Large intestine (tissue), 12 donors: ENCODE measurements around the gene DPY30. TPM values are rescaled to one million over a fixed set of nuclear protein-coding genes. Genes with fewer than 3 reads are reported as not detected.
A peak's percentile ranks its signal among the peaks of the same experiment; 100 is the strongest.

Experiments
- DNase-seq, 2 donors: peaks; one replicate each; pipeline versions ENCODE4 v3.0.0 to v3.0.0-alpha.2; 2013
- H3K27ac ChIP-seq: one replicate; pipeline ENCODE4 v1.5.1; 2013; ENCODE audit warnings: low read length
- H3K27me3 ChIP-seq: 2 replicates; pipeline ENCODE4 v1.6.1; 2013; ENCODE audit warnings: low read length; ENCODE audit not compliant: control insufficient read depth, insufficient read depth
- H3K36me3 ChIP-seq: 2 replicates; pipeline ENCODE4 v1.6.1; 2013; ENCODE audit warnings: low read length; ENCODE audit not compliant: control insufficient read depth, insufficient read depth
- H3K4me1 ChIP-seq: one replicate; pipeline ENCODE4 v1.6.1; 2013; ENCODE audit warnings: low read length; ENCODE audit not compliant: control insufficient read depth, insufficient read depth
- H3K4me3 ChIP-seq: one replicate; pipeline ENCODE4 v1.5.1; 2013; ENCODE audit warnings: low read length
- H3K9me3 ChIP-seq: one replicate; pipeline ENCODE4 v1.6.1; 2013; ENCODE audit warnings: mild to moderate bottlenecking, low read depth, low read length, moderate library complexity; ENCODE audit not compliant: control insufficient read depth
- WGBS: methylation state at CpG from one replicate; pipeline ENCODE4 v1.1.5; 2013; ENCODE audit warnings: low lambda C conversion rate; ENCODE audit not compliant: insufficient coverage; 5-methylcytosine and 5-hydroxymethylcytosine counted together
- long read RNA-seq, 11 donors: transcript quantifications; one replicate each; lab custom pipeline, GENCODE V29; 2026
- polyA plus RNA-seq: library from polyadenylated mRNA; unstranded; fragments of 120-200 nt; gene quantifications from one replicate; pipeline ENCODE4 v1.2.1, GENCODE V29; 2013

The DPY30 gene
- 93.1 TPM for polyA plus RNA-seq
- long read RNA-seq, donor 1, transcript DPY30-202 (5 exons, 708 nt) = major isoform, 45 of 47 reads
- long read RNA-seq, donor 1, partial matches to known transcripts = 0 of 47 reads
- long read RNA-seq, donor 1, other reads (novel, unspliced or antisense) = 0 of 47 reads
- long read RNA-seq, donor 2, transcript DPY30-202 (5 exons, 708 nt) = major isoform, 111 of 145 reads
- long read RNA-seq, donor 2, partial matches to known transcripts = 29 of 145 reads
- long read RNA-seq, donor 2, other reads (novel, unspliced or antisense) = 0 of 145 reads
- long read RNA-seq, donor 3 = 0 reads
- long read RNA-seq, donor 4, transcript DPY30-202 (5 exons, 708 nt) = major isoform, 20 of 21 reads
- long read RNA-seq, donor 4, partial matches to known transcripts = 0 of 21 reads
- long read RNA-seq, donor 4, other reads (novel, unspliced or antisense) = 0 of 21 reads
- long read RNA-seq, donor 5, transcript DPY30-202 (5 exons, 708 nt) = major isoform, 66 of 70 reads
- long read RNA-seq, donor 5, partial matches to known transcripts = 0 of 70 reads
- long read RNA-seq, donor 5, other reads (novel, unspliced or antisense) = 0 of 70 reads
- long read RNA-seq, donor 6, transcript DPY30-202 (5 exons, 708 nt) = major isoform, 50 of 68 reads
- long read RNA-seq, donor 6, partial matches to known transcripts = 13 of 68 reads
- long read RNA-seq, donor 6, other reads (novel, unspliced or antisense) = 0 of 68 reads
- long read RNA-seq, donor 7, transcript DPY30-202 (5 exons, 708 nt) = major isoform, 37 of 40 reads
- long read RNA-seq, donor 7, partial matches to known transcripts = 0 of 40 reads
- long read RNA-seq, donor 7, other reads (novel, unspliced or antisense) = 0 of 40 reads
- long read RNA-seq, donor 8, transcript DPY30-202 (5 exons, 708 nt) = major isoform, 138 of 175 reads
- long read RNA-seq, donor 8, transcript DPY30-201 (5 exons, 631 nt) = minor isoform, 5 of 175 reads
- long read RNA-seq, donor 8, partial matches to known transcripts = 19 of 175 reads
- long read RNA-seq, donor 8, other reads (novel, unspliced or antisense) = 7 of 175 reads
- long read RNA-seq, donor 9, transcript DPY30-201 (5 exons, 631 nt) = minor isoform, 5 of 156 reads
- long read RNA-seq, donor 9, transcript DPY30-202 (5 exons, 708 nt) = major isoform, 97 of 156 reads
- long read RNA-seq, donor 9, partial matches to known transcripts = 50 of 156 reads
- long read RNA-seq, donor 9, other reads (novel, unspliced or antisense) = 0 of 156 reads
- long read RNA-seq, donor 10, transcript DPY30-202 (5 exons, 708 nt) = major isoform, 90 of 117 reads
- long read RNA-seq, donor 10, partial matches to known transcripts = 24 of 117 reads
- long read RNA-seq, donor 10, other reads (novel, unspliced or antisense) = 0 of 117 reads
- long read RNA-seq, donor 11, transcript DPY30-202 (5 exons, 708 nt) = major isoform, 56 of 118 reads
- long read RNA-seq, donor 11, partial matches to known transcripts = 59 of 118 reads
- long read RNA-seq, donor 11, other reads (novel, unspliced or antisense) = 0 of 118 reads

GRCh38 chr2:32039447-32040219 is at the start of gene DPY30:
TSS of gene DPY30 (minus strand) at chr2:32039805. CDS start at chr2:32039456, 349 bp downstream.
- no CpG with 5 or more reads among the region's 43 CpGs for WGBS
- Histone ChIP-seq H3K36me3 (peaks cover 10% of the 10 kb centered on the region), H3K27me3 (no peaks in the 10 kb centered on the region), H3K4me1 (no peaks in the 10 kb centered on the region), H3K4me3 (peak within 1 kb of the TSS; percentile 66), H3K9me3 (no peaks in the 10 kb centered on the region), H3K27ac (peak within 1 kb of the TSS; percentile 83)
- DNase-seq = peak; percentile 95 to 97

- no CpG with 5 or more reads among the region's 2 CpGs for WGBS
- H3K9me3 ChIP-seq = no peaks in the 10 kb centered on the region
These were observed 34.5 kb upstream of the DPY30 start for GRCh38 chr2:32074134-32074506.

GRCh38 chr2:32067549-32067948 is 27.9 kb upstream of the DPY30 start:
- Histone ChIP-seq H3K4me1 (peaks cover 4% of the 10 kb centered on the region), H3K4me3 (no peak overlapping the region), H3K27ac (no peak overlapping the region), H3K27me3 (no peaks in the 10 kb centered on the region), H3K9me3 (no peaks in the 10 kb centered on the region), H3K36me3 (no peaks in the 10 kb centered on the region)
- 100% methylated on average over 2 of the region's 2 CpGs for WGBS
- DNase-seq = no peak

More at GRCh38 chr2:32074134-32074506, 34.5 kb upstream of the DPY30 start:
- no peaks in the 10 kb centered on the region for H3K27me3 ChIP-seq
- peaks cover 10% of the 10 kb centered on the region for H3K4me1 ChIP-seq
- peak in 1 of 2 donors; percentile 35 for DNase-seq
- peak overlapping the region; percentile 79 for H3K27ac ChIP-seq
- H3K4me3 ChIP-seq = no peak overlapping the region
- H3K36me3 ChIP-seq = peaks cover 4% of the 10 kb centered on the region

GRCh38 chr2:32064713-32065112 is 25.1 kb upstream of the DPY30 start:
- H3K36me3 ChIP-seq = no peaks in the 10 kb centered on the region
- DNase-seq = no peak
- peak overlapping the region; percentile 83 for H3K4me3 ChIP-seq
- 40% methylated on average over 1 of the region's 8 CpGs for WGBS
- peak overlapping the region; percentile 30 for H3K27ac ChIP-seq
- H3K27me3 ChIP-seq = no peaks in the 10 kb centered on the region
- peaks cover 4% of the 10 kb centered on the region for H3K4me1 ChIP-seq
- H3K9me3 ChIP-seq = no peaks in the 10 kb centered on the region

GRCh38 chr2:32064021-32064601 is 24.5 kb upstream of the DPY30 start:
- H3K4me3 ChIP-seq = peak overlapping the region; percentile 83
- peak overlapping the region; percentile 96 for H3K27ac ChIP-seq
- no peaks in the 10 kb centered on the region for H3K36me3 ChIP-seq
- H3K4me1 ChIP-seq = peaks cover 4% of the 10 kb centered on the region
- H3K9me3 ChIP-seq = no peaks in the 10 kb centered on the region
- DNase-seq = peak; percentile 5 to 35
- no CpG with 5 or more reads among the region's 40 CpGs for WGBS
- H3K27me3 ChIP-seq = no peaks in the 10 kb centered on the region

GRCh38 chr2:32063310-32064020 is 23.9 kb upstream of the DPY30 start, which contains the start of gene SPAST:
TSS of gene SPAST (plus strand) at chr2:32063556. CDS start at chr2:32063832, 276 bp downstream.
- peak; percentile 98 to 99 for DNase-seq
- WGBS = no CpG with 5 or more reads among the region's 79 CpGs
- no peaks in the 10 kb centered on the region for H3K36me3 ChIP-seq
- no peaks in the 10 kb centered on the region for H3K27me3 ChIP-seq
- H3K9me3 ChIP-seq = no peaks in the 10 kb centered on the region
- peak within 1 kb of the TSS; percentile 96 for H3K27ac ChIP-seq
- peaks cover 4% of the 10 kb centered on the region for H3K4me1 ChIP-seq
- peak within 1 kb of the TSS; percentile 83 for H3K4me3 ChIP-seq

- Histone ChIP-seq H3K4me1 (peaks cover 4% of the 10 kb centered on the region), H3K27ac (peak overlapping the region; percentile 96), H3K9me3 (no peaks in the 10 kb centered on the region), H3K36me3 (no peaks in the 10 kb centered on the region), H3K27me3 (no peaks in the 10 kb centered on the region), H3K4me3 (peak overlapping the region; percentile 83)
- WGBS = 57% methylated on average over 3 of the region's 13 CpGs
- peak; percentile 20 to 56 for DNase-seq
These were observed 22.6 kb upstream of the DPY30 start for GRCh38 chr2:32061973-32062861.

- Histone ChIP-seq H3K4me1 (peaks cover 4% of the 10 kb centered on the region), H3K36me3 (no peaks in the 10 kb centered on the region), H3K27ac (no peak overlapping the region), H3K9me3 (no peaks in the 10 kb centered on the region), H3K27me3 (no peaks in the 10 kb centered on the region), H3K4me3 (no peak overlapping the region)
- WGBS = no CpG with 5 or more reads among the region's 8 CpGs
- DNase-seq = no peak
These were observed 21.8 kb upstream of the DPY30 start for GRCh38 chr2:32061430-32061829.
